ENCODE measurements around the gene VPS13D.

GRCh38 chr1:12294076-12294475 lies 64.2 kb downstream of the VPS13D start:
- TF ChIP-seq CTCF (IDR thresholded peaks at IDR 0.05; ENCODE audit: low read length) (no peak), EZH2 (IDR thresholded peaks at IDR 0.05; ENCODE audit: borderline replicate concordance, low read length) (no peak)
